ENCODE measurements around the gene TMEM209.
"Not testable (repeated sequence)": the region's sequence is repeated elsewhere in the genome, so short reads cannot be mapped to it uniquely, and the experiment has no call there.

Gene TMEM209

DNA sequence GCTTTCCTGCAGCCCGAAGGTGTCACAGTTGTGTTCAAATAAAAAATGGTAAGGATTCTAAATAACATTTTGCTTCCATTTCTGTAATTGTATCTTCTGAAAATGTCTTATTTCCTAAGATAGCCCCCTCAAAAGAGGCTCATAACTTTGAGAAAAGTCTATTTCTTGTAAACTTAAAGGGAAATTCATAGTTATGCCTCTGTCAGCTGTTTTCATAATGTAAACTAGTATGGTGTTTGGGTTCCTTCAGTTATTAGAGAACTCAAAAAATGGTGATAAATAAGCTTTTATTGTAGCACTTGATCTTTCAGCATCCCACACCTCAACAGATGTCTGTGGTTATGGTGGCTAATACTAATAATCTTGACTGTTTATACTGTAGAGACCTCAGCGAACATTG is 77.8 kb downstream of the TMEM209 start:
- DNase-seq (ENCODE audit: low read depth in 2 of 2): no peak

DNA sequence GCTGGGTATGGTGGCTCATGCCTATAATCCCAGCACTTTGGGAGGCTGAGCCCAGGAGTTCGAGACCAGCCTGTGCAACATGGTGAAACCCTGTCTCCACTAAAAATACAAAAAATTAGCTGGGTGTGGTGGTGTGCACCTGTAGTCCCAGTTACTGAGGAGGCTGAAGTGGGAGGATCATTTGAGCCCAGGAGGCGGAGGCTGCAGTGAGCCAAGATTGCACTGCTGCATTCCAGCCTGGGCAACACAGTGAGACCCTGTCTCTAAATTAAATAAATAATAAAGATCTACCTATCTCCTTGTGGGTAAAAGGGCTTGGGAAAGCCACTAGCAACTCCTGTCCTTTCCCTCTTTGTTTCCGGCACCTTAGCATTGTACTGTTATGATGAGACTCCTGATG is 78.4 kb downstream of the TMEM209 start:
- DNase-seq (ENCODE audit: low read depth in 2 of 2): not testable (repeated sequence)

DNA sequence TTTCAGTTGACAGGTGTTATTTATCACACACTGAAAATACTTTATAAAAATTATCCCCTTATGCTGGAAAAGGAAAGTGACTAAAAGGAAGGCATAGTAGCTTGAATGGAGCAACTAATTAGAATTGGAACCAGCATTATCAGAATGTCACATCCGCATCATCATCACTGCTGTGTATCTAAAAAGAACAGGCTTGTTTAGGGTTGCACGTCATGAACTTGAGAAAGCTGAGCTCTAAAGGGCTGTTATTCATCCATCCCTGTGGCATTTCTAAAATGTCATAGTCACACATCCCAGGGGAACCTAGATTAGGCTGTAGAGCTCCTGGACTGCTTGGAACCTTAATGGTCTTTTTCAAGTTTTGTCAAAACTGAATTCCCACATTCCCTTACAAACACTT is 80.5 kb downstream of the TMEM209 start:
- no peak for DNase-seq (ENCODE audit: low read depth in 2 of 2)

DNA sequence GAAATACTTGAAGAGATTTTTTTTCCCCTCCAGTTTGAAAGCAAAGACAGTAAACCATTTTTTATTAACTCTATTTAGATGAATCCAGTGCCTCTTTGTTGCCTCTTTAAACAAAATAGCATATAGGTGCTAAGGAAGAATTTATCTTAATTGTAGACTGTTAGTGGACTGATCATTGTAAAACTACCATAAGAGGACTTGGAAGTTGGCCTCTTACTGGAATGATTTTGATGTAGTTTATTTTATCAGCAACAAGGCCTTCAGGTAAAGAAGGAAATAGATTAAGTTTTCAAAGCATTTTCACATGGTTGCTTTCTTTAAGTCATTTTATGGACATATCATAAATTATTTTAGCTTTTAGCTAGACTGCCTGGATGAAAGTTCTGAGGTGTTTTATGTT is 81.7 kb downstream of the TMEM209 start:
- DNase-seq (ENCODE audit: low read depth in 2 of 2): no peak

DNA sequence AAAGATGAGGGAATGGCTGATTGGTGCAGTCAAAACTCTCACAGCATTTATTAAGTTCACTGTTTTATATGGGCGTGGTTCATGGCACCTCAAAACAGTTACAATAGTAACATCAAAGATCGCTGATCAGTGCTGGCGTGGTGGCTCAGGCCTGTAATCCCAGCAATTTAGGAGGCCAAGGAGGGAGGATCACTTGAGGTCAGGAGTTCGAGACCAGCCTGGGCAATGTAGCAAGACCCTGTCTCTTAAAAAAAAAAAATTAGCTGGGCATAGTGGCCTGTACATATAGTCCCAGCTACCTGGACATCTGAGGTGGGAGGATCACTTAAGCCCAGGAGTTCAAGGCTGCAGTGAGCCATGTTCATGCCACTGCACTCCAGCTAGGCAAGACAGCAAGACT is 86.4 kb downstream of the TMEM209 start:
- DNase-seq (ENCODE audit: low read depth in 2 of 2): no peak

DNA sequence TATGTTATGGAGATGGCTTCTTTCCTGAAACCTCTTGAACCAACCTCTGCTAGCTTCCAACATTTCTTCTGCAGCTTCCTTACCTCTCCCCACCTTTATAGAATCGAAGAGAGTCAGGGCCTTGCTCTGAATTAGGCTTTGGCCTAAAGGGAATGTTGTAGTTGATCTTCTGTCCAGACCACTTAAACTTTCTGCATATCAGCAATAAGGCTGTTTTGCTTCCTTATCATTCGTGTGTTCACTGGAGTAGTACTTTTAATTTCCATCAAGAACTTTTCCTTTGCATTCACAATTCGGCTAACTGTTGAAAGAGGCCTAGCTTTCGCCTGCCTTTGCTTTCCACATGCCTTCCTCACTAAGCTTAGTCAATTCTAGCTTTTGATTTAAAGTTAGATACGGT is 86.9 kb downstream of the TMEM209 start:
- DNase-seq (ENCODE audit: low read depth in 2 of 2): no peak

DNA sequence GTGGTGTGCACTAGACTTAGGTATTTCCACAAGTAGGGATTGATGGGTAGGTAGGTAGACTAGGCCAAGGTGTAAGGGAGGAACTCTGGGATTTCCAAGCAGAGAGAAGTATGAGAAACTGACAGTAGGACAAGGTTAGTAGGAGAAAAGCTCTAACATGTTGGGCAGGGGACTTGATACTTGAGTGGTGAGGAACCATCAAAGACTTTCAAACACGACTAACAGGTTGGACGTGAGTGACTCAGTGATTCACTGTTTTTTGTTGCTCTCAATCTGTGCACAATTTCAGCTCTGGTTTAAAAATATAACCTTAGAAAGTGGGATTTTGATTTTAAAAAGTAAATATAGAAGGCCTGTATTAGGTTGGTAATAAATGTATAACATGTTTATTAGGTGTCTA is 90.4 kb downstream of the TMEM209 start:
- DNase-seq (ENCODE audit: low read depth in 2 of 2): no peak

Measured in stimulated activated CD8-positive, alpha-beta memory T cell treated with anti-CD3 and anti-CD28 coated beads, Interleukin-15, amount 100 ng/mL, for 48 hours (primary cell).